ENCODE measurements around the gene ST7. TPM values are rescaled to one million over a fixed set of nuclear protein-coding genes. Genes with fewer than 3 reads are reported as not detected.
A peak's percentile ranks its signal among the peaks of the same experiment; 100 is the strongest.

Gene ST7
- total and polyA plus RNA-seq, 9 donors = 11.6 to 20.7 (median 15.0) TPM

DNA sequence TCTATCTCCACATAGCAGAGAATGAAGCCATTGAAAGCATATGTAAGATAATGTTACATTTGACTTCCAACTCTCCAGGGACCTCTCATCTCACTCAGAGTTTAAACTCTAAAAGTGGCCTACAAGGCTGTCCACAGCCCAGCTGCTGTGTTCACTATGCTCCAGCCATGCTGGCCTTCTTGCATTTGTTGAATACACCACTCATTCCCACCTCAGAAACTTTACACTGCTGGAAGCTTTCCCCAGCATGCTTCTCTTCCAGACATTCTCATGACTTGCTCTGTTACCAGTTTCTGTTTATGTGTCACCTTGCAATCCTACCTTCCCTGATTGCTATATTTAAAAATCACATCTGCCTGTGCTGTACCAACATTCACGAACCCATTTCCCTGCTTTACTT, 202.4 kb downstream of the ST7 start:
- no peaks in the 10 kb centered on the region for H3K36me3 ChIP-seq (ENCODE audit: control insufficient read depth, insufficient read depth, low read length)
- no peak overlapping the region for H3K4me3 ChIP-seq (ENCODE audit: low read length)
- DNase-seq = peak; percentile 51
- no CpG with 5 or more reads among the region's 1 CpG for WGBS (ENCODE audit: insufficient coverage)
- no peaks in the 10 kb centered on the region for H3K27me3 ChIP-seq (ENCODE audit: control insufficient read depth, insufficient read depth, low read length)
- H3K27ac ChIP-seq (ENCODE audit: low read length) = no peak overlapping the region
- peaks cover 11% of the 10 kb centered on the region for H3K4me1 ChIP-seq (ENCODE audit: control insufficient read depth, insufficient read depth, low read length)
- no peaks in the 10 kb centered on the region for H3K9me3 ChIP-seq (replicated peaks; ENCODE audit: control insufficient read depth, low read depth, low read length)

DNA sequence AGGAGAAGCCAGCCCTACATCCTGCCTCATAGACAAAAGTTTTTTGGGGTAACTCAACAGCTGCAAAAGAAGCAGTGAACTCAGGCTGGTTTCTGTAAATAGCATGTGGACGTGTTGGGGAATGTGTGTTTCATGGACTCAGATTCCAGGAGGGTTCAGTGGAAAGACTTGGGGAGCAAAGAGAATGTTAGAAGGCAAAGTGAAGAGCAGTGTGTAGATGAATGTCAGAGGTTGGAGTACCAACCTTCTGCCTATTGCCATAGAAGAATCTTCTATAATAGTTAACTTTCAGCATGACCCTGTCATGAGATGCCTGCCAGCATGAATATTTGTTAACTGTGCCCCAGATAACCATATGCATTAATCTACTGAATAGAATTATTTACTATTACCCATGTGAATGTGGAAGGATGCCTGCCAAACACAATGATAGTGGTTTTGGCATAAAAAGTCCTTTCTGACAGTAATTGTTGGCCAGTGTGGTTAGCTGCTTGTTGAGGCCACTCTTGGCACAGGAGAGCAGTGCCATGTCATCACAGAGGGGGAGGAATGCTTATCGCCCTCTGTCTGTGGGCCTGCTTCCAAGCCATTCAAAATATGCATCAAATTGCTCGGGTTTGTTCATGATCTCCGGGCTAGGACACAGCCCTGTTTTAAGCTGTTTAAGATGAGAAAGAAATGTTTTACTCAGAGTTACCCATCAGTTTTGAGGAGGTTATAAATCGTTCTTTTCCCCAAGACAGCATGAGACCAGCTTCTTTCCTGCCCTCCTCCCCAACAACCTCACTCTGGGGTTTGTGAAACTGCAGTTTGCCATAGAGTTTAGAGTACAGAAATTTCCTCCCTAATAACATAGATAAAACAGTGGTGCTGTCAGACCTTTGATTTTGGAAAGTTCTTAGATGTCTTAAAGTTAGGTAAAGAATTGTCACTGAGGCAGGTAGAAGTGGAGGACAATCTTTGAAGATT, 204.2 kb downstream of the ST7 start:
- peak overlapping the region; percentile 37 for H3K27ac ChIP-seq (ENCODE audit: low read length)
- H3K4me3 ChIP-seq (ENCODE audit: low read length) = no peak overlapping the region
- no peaks in the 10 kb centered on the region for H3K36me3 ChIP-seq (ENCODE audit: control insufficient read depth, insufficient read depth, low read length)
- H3K9me3 ChIP-seq (replicated peaks; ENCODE audit: control insufficient read depth, low read depth, low read length) = no peaks in the 10 kb centered on the region
- DNase-seq = peak; percentile 73
- H3K4me1 ChIP-seq (ENCODE audit: control insufficient read depth, insufficient read depth, low read length) = peaks cover 9% of the 10 kb centered on the region
- H3K27me3 ChIP-seq (ENCODE audit: control insufficient read depth, insufficient read depth, low read length) = no peaks in the 10 kb centered on the region
- WGBS (ENCODE audit: insufficient coverage) = 46% methylated on average over 2 of the region's 5 CpGs

DNA sequence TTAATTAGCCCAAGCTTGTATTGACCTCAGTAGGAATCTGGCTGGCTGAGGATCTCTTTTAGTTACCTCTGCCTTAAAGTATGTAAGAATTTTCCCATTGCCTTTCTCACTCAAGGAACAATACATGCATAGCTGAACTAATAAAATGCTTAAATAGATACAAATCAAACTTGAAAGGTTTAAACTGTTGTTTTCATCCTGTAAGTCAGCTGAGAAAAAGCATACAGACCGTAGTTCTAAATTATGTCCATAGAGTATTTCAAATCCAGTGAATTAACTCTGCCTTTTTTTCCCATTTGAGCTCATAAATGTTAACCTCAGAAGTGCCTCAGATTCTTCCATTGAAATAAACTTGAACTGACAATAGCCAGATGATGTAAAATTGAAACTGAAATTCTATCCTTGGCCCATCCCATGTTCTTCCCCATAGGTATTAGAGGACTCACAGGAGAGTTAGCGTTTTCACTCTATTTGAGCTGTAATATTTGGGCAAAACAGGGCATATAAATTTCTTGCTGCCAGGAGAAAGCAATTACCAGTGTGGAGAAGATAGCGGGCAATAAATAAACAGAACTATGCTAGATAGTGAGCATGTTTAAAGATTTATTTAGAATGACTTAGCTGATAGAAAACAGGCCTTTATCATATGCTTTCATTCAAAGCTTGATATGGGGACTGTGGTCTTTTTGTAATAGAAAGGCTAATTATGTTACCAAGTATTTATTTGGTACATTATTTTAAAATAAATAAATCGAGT, 205.8 kb downstream of the ST7 start:
- peak; percentile 49 for DNase-seq
- H3K9me3 ChIP-seq (replicated peaks; ENCODE audit: control insufficient read depth, low read depth, low read length) = no peaks in the 10 kb centered on the region
- no CpG with 5 or more reads among the region's 4 CpGs for WGBS (ENCODE audit: insufficient coverage)
- peak overlapping the region; percentile 43 for H3K27ac ChIP-seq (ENCODE audit: low read length)
- H3K4me1 ChIP-seq (ENCODE audit: control insufficient read depth, insufficient read depth, low read length) = peaks cover 9% of the 10 kb centered on the region
- H3K36me3 ChIP-seq (ENCODE audit: control insufficient read depth, insufficient read depth, low read length) = no peaks in the 10 kb centered on the region
- H3K4me3 ChIP-seq (ENCODE audit: low read length) = no peak overlapping the region
- no peaks in the 10 kb centered on the region for H3K27me3 ChIP-seq (ENCODE audit: control insufficient read depth, insufficient read depth, low read length)

DNA sequence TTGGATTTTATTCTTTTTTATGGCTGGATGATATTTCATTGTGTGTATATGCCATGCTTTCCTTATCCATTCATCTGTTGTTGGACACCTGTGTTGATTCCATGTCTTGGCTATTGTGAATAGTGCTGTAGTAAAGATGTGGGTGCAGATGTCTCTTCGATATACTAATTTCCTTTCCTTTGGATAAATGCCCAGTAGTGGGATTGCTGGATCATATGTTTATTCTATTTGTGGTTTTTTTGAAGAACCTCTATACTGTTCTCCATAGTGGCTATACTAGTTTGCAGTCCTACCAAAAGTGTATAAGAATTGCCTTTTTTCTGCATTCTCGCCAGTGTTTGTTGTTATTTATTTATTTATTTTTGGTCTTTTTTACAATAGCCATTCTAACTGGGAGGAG, 209.8 kb downstream of the ST7 start:
- no peak overlapping the region for H3K27ac ChIP-seq (ENCODE audit: low read length)
- whole genome bisulfite sequencing (ENCODE audit: insufficient coverage) = no CpG with 5 or more reads among the region's 2 CpGs
- DNase-seq = no peak
- H3K36me3 ChIP-seq (ENCODE audit: control insufficient read depth, insufficient read depth, low read length) = no peaks in the 10 kb centered on the region
- no peak overlapping the region for H3K4me3 ChIP-seq (ENCODE audit: low read length)
- H3K27me3 ChIP-seq (ENCODE audit: control insufficient read depth, insufficient read depth, low read length) = no peaks in the 10 kb centered on the region
- no peaks in the 10 kb centered on the region for H3K9me3 ChIP-seq (replicated peaks; ENCODE audit: control insufficient read depth, low read depth, low read length)
- H3K4me1 ChIP-seq (ENCODE audit: control insufficient read depth, insufficient read depth, low read length) = no peaks in the 10 kb centered on the region

DNA sequence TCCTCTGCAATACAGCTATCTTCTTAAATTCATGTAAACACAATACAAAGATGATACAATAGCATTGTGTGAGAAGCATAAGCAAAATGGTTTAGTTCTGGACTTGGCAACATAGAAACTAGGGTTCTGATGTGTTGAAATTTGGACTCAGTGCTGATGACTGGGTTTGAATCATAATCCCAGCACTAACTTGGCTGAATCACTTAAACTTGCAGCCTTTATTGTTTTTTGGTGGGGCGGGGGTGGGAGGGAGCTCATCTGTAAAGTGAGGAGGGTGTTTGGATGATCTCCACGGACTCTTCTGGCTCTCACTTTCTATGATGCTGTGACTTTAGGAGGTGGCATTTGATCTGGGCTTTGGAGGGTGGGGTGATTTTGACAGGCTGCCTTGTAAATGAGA, 211.3 kb downstream of the ST7 start:
- peak; percentile 21 for DNase-seq
- no peak overlapping the region for H3K27ac ChIP-seq (ENCODE audit: low read length)
- no peaks in the 10 kb centered on the region for H3K36me3 ChIP-seq (ENCODE audit: control insufficient read depth, insufficient read depth, low read length)
- H3K4me3 ChIP-seq (ENCODE audit: low read length) = no peak overlapping the region
- 52% methylated on average over 2 of the region's 2 CpGs for WGBS (ENCODE audit: insufficient coverage)
- H3K9me3 ChIP-seq (replicated peaks; ENCODE audit: control insufficient read depth, low read depth, low read length) = no peaks in the 10 kb centered on the region
- H3K27me3 ChIP-seq (ENCODE audit: control insufficient read depth, insufficient read depth, low read length) = no peaks in the 10 kb centered on the region
- H3K4me1 ChIP-seq (ENCODE audit: control insufficient read depth, insufficient read depth, low read length) = no peaks in the 10 kb centered on the region

DNA sequence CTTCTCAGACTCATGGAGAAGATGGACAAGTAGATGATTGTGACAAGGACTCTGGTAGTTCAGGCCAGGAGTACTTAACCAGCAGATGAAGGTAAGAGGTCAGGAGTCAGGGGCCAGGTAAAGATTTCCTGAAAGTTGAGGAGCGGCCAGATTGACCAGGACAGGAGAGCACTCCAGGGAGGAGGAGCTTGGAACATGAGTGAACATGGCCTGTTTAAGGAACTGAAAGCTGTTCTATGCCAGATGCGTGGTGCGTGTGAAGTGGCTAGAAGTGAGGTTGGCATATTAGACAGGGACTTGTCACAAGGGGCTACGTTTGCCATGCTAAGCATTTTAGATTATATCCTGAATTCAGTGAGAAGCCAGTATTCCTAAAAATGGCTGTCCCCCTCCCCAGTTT, 212.4 kb downstream of the ST7 start:
- Histone ChIP-seq H3K9me3 (replicated peaks; ENCODE audit: control insufficient read depth, low read depth, low read length) (no peaks in the 10 kb centered on the region), H3K27ac (ENCODE audit: low read length) (no peak overlapping the region), H3K36me3 (ENCODE audit: control insufficient read depth, insufficient read depth, low read length) (no peaks in the 10 kb centered on the region), H3K27me3 (ENCODE audit: control insufficient read depth, insufficient read depth, low read length) (no peaks in the 10 kb centered on the region), H3K4me1 (ENCODE audit: control insufficient read depth, insufficient read depth, low read length) (no peaks in the 10 kb centered on the region), H3K4me3 (ENCODE audit: low read length) (no peak overlapping the region)
- WGBS (ENCODE audit: insufficient coverage) = 98% methylated on average over 3 of the region's 4 CpGs
- peak; percentile 58 for DNase-seq

DNA sequence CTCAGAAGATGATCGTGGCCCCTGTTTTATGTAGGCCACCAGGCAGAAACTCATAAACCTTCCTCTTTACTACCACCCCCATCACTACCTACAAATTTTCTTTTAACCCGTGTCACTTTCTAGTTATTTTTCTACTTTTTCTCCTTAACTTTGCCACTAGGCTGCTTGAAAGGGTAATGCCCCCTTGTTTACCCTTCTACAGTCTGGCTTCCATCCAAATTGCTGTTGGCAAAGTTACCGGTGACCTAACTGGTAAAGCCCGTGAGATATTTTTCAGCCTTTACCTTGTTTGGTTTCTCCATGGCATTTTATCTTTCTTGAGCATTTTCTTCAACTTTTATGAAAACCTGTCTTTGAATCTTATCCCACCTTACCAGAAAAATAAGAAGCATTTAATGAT, 216.6 kb downstream of the ST7 start:
- Histone ChIP-seq H3K4me3 (ENCODE audit: low read length) (no peak overlapping the region), H3K27me3 (ENCODE audit: control insufficient read depth, insufficient read depth, low read length) (no peaks in the 10 kb centered on the region), H3K27ac (ENCODE audit: low read length) (no peak overlapping the region)

DNA sequence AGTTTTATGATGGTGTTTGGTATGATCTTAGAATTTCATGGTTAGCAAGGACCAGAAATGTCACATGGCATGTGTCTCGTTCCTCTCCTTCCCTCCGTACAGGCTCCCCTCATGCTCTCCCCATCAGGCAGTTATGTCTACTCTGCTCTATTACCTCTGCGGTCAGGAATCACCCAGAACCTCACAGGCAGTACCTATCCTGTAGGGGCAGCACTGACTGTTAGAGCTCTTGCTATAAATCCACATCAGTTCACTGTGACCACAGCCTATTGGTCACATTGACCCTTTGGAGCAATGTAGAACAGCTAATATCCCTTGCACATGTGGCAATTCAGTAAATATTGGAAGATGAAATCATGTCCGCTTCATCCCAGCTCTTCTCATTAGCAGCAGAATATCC, 217.8 kb downstream of the ST7 start:
- no peak overlapping the region for H3K4me3 ChIP-seq (ENCODE audit: low read length)
- no peaks in the 10 kb centered on the region for H3K9me3 ChIP-seq (replicated peaks; ENCODE audit: control insufficient read depth, low read depth, low read length)
- no peaks in the 10 kb centered on the region for H3K27me3 ChIP-seq (ENCODE audit: control insufficient read depth, insufficient read depth, low read length)
- DNase-seq = no peak
- H3K36me3 ChIP-seq (ENCODE audit: control insufficient read depth, insufficient read depth, low read length) = peaks cover 14% of the 10 kb centered on the region
- H3K27ac ChIP-seq (ENCODE audit: low read length) = no peak overlapping the region
- no peaks in the 10 kb centered on the region for H3K4me1 ChIP-seq (ENCODE audit: control insufficient read depth, insufficient read depth, low read length)
- WGBS (ENCODE audit: insufficient coverage) = 89% methylated on average over 4 of the region's 4 CpGs

More for the DNA sequence above, 216.6 kb downstream of the ST7 start:
- 91% methylated on average over 3 of the region's 4 CpGs for WGBS (ENCODE audit: insufficient coverage)
- DNase-seq = no peak
- Histone ChIP-seq H3K9me3 (replicated peaks; ENCODE audit: control insufficient read depth, low read depth, low read length) (no peaks in the 10 kb centered on the region), H3K36me3 (ENCODE audit: control insufficient read depth, insufficient read depth, low read length) (peaks cover 10% of the 10 kb centered on the region), H3K4me1 (ENCODE audit: control insufficient read depth, insufficient read depth, low read length) (no peaks in the 10 kb centered on the region)

DNA sequence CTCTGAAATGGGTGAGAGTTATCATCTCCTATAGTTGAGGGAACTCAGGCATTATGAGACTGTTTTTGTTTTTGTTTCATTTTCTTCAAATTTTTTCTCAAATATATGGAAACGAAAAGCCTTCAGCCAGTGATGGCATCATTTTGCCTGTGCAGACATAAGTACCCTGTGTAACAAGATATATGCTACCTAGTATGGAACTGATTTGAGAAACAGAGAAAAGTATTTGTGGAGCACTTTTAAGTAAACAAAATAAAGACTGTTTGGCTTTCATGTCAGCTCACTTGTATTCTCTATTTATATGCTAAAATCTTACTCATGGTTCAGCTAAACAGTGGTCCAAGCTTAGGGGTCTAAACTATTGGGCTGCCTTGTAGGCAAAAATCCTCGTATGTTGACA, 219.0 kb downstream of the ST7 start:
- Histone ChIP-seq H3K27me3 (ENCODE audit: control insufficient read depth, insufficient read depth, low read length) (no peaks in the 10 kb centered on the region), H3K36me3 (ENCODE audit: control insufficient read depth, insufficient read depth, low read length) (peaks cover 16% of the 10 kb centered on the region), H3K27ac (ENCODE audit: low read length) (no peak overlapping the region), H3K4me1 (ENCODE audit: control insufficient read depth, insufficient read depth, low read length) (no peaks in the 10 kb centered on the region), H3K9me3 (replicated peaks; ENCODE audit: control insufficient read depth, low read depth, low read length) (no peaks in the 10 kb centered on the region), H3K4me3 (ENCODE audit: low read length) (no peak overlapping the region)
- no peak for DNase-seq
- 63% methylated on average over 1 of the region's 2 CpGs for whole genome bisulfite sequencing (ENCODE audit: insufficient coverage)

DNA sequence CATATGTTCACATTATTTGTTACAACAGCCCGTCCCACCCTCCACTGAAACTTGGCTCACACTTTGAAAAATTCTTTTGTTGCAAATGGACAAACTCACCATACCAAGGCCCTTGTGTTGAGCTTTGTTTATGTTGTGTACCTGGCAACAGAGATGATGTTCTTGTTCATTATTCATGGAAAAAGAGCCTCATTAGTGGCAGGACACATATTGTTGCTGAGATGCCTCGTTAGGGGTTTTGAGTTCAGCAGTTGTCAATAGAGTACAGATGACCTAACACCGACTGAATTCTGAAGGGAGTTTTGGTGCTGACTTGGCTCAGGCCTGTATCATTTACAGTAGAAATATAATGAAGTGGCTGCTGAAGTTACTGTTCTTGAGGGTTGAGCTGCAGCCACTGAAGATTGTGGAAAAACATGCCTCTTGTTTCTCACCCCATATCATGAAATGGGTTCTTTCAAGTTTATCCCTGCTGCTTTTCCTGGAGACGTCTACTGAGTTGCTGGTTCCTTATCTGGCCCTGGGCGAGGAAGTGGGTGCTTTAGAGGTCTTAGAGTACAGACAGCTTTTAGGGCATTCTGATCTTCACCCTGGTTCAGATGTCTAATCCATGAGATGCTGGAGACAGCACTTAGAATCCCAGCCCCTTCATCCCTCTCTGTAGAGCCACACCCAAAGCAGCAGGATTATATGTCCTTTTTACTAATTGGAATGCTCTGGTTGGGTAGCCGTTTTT, 219.9 kb downstream of the ST7 start:
- no peak overlapping the region for H3K4me3 ChIP-seq (ENCODE audit: low read length)
- WGBS (ENCODE audit: insufficient coverage) = 100% methylated on average over 2 of the region's 6 CpGs
- H3K9me3 ChIP-seq (replicated peaks; ENCODE audit: control insufficient read depth, low read depth, low read length) = no peaks in the 10 kb centered on the region
- DNase-seq = peak; percentile 74
- no peaks in the 10 kb centered on the region for H3K4me1 ChIP-seq (ENCODE audit: control insufficient read depth, insufficient read depth, low read length)
- peaks cover 18% of the 10 kb centered on the region for H3K36me3 ChIP-seq (ENCODE audit: control insufficient read depth, insufficient read depth, low read length)
- H3K27me3 ChIP-seq (ENCODE audit: control insufficient read depth, insufficient read depth, low read length) = no peaks in the 10 kb centered on the region
- H3K27ac ChIP-seq (ENCODE audit: low read length) = peak overlapping the region; percentile 40
